Stimulated activated CD8-positive, alpha-beta memory T cell treated with anti-CD3 and anti-CD28 coated beads, Interleukin-2, amount 100 ng/mL, for 48 hours (primary cell): Measurements from ENCODE around the gene FXYD6.
"Not testable (repeated sequence)": the region's sequence is repeated elsewhere in the genome, so short reads cannot be mapped to it uniquely, and the experiment has no call there.

Experiments used
- DNase-seq, 2 donors: peaks; one replicate each; pipeline ENCODE4 v3.0.0-alpha.2; 2020; ENCODE audit warnings: low read depth in 2 of 2

The FXYD6 gene

GRCh38 chr11:117869604-117870003 is 6.9 kb downstream of the FXYD6 start:
- no peak for DNase-seq

DNA sequence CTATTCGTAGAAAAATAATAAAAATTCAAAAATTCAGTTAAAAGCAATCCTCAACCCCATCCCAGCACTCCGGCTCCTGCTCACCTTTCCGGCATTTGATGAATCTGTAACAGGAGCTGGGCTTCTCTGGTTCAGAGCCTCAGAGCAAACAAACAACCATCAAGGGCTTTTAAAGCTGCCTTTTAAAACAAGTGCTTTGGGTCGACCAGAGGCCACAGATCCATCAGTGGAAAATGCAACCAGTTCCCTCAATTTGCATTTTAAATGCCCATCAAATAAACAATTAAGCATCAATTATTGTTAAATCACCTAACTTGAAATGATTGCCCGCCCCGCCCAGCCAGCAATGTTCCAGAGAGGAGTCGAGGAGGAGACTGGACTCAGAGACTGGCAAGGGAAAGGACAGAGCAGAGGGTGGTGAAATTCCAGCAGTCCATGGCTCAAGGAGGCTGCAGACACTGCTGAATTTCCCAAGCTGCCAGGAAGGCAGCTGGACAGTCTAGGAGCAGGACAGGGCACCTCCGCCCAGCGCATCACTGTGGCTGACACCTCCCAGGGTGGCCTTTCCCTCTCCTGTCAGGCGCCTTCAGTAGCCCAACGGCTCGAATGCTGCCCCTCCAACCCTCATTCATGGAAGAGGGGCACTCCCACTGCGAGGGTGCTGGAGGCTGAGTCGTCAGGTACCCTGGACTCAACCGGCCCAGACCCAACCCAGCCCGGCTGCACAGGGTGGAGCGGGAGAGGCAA is 7.5 kb downstream of the FXYD6 start:
- DNase-seq, result no peak

- no peak for DNase-seq
Observed at GRCh38 chr11:117868088-117868487, 8.4 kb downstream of the FXYD6 start.

DNA sequence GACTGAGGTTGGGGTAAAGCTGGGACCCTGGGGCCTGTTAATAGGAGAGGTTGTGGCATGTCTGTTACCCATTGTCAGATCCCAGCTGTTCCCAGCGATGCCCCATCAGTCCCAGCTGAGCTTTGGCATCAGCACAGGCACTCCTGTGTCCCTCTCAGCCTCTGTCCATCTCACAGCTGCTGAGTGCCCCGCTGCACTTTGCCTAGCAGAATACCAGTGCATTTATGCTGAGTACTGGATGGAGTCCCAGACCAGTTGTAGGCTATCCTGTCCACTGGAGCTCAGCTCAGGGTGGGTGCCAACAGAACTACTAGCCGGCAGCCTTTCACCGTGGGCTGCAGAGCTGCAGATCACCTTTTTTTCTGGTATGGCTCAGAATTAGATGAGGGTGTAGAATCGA is 9.9 kb downstream of the FXYD6 start:
- DNase-seq, result no peak

DNA sequence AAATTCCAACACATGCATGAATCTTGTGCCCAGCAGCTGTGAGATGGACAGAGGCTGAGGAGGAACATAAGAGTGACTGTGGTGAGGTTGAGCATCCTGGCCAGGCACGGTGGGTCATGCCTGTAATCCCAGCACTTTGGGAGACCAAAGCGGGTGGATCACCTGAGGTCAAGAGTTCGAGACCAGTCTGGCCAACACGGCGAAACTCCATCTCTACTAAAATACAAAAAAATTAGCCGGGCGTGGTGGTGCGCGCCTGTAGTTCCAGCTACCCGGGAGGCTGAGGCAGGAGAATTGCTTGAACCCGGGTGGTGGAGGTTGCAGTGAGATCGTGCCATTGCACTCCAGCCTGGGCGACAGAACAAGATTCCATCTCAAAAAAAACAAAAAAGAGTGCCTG is 10.9 kb downstream of the FXYD6 start:
- DNase-seq, result not testable (repeated sequence)

DNA sequence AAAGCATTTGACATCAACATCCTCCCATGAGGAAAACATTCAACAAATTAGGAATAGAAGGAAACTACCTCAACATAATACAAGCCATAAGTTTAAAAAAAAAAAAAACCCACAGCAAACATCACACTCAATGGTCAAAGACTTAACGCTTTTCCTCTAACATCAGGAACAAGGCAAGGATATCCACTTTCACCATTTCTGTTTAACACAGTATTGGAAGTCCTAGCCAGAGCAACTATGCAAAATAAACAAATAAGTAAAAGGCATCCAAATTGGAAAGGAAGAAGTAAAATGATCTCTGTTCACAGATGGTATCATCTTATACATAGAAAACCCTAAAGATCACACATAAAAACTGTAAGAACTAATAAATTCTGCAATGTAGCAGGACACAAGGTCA is 13.1 kb downstream of the FXYD6 start:
- DNase-seq, result no peak

- no peak for DNase-seq
Observed at GRCh38 chr11:117862753-117863152, 13.7 kb downstream of the FXYD6 start.

DNA sequence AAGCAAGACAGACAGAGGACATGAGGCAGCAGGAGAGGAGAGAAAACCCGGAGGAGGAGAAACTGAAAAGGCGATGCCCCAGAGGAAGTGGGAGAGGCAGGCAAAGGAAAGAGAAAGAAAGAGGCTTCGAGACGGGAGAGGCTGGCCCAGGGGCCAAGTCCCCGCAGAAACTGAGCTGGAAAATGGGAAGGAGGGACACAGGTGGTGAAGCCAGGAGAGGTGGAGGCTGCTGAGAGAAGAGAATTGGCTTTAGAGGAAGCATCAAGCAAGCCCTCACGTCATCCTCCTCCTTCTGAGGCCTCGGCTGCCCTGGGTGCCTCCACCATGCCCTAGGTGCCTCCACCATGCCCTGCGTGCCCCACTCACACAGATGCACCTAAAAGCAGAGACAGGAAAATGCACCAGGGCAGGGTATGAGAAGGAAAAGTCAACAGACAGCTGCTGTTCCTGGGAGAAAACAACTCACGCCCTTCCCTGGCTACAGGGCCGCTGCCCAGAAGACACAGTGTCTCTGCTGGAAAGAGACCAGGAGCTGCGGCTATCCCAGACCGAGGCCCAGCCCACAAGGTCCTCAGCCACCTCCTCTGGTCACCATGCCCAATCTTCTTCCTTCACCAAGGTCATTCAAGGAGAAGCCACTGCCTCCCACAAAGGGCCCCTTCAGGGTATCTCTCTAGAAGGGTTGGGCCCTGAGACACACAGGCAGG is 14.3 kb downstream of the FXYD6 start:
- no peak for DNase-seq

GRCh38 chr11:117861151-117862018 is 15.1 kb downstream of the FXYD6 start:
- DNase-seq, result no peak

GRCh38 chr11:117860139-117860538 is 16.3 kb downstream of the FXYD6 start:
- DNase-seq, result no peak

- DNase-seq, result no peak
Observed at GRCh38 chr11:117859488-117860112, 16.9 kb downstream of the FXYD6 start.

DNA sequence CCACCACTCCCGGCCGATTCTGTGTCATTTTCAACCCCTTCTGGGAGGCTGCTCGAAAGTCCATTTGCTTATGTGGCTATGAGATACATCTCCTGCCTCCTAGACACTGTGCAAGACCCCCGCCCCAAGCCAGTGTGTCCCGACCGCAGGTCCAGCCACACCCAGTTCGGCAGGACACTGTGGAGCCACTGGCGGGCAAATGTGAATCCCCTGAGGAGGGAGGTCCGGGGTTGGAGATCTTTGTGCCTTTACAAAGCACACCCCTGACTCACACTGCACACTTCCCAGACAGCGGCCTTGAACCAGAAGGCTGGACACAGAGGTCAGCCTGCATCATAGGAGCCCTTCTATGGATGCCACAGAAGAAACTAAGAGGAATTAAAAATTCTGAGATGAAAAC is 17.4 kb downstream of the FXYD6 start:
- no peak for DNase-seq

DNA sequence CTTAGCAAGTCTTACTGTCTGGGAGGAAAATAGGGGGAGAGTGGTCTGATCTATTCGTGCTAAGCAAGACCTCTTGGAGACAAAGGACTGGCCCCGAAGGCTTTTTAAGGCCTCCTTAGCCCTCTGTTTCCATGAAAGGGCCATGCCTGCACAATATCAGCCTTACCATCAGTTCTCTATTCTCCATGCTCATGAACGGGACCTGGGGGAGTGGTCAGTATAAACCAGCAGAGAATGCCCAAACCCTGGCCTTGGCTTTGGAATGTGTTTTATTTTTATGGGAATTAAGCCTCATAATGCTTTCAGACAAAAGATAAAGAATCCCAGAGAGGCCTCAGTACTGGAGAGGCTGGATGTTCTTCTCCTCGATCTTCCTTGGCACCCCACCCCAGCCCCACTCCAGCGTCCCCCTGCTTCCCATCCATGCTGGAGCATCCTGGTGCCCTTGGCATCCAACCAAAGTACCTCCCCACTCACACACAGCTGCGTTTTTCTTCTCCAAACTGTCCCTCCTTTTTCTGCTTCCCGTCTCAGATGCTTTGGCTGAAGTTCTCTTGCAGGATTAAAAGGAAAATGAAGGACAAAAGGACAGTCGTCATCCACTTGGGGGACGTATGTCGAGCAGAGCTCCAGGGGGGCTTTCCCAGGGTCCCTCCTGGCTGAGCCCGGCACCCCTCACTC is 18.6 kb downstream of the FXYD6 start:
- no peak for DNase-seq

DNA sequence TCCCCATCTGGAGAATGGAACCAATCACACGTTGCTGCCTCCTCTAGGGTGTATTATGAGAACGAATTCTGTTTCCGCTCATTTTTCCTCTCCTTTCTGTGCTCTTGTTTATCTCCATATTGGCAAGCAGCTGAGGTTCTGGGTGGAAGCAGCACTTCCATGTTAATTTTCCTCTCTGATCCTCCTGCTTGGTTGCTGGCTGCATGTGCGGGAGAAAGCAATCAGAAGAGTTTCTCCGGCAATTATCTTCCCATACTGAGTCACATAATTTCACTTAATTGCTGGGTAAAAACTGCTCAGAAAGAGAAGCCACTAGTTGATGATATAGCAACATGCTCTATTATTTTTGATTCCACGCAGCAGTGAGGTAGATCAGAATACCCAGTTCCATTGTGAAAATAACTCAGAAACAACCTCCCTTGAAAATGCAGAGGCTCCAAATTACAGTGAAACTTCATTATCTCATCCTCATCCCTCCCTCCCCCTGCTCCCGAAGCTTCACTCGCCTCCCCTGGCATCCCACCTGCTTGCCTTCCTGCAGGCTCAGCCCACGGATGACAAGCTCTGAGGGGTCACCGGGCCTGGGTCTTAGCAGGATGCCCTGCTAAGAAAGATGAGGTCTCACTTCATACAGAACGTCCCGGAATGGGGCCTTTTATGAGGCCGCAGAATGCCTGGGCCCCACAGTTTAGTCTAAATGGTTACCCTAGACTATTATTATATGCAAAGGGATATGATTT is 20.4 kb downstream of the FXYD6 start:
- DNase-seq, result no peak

DNA sequence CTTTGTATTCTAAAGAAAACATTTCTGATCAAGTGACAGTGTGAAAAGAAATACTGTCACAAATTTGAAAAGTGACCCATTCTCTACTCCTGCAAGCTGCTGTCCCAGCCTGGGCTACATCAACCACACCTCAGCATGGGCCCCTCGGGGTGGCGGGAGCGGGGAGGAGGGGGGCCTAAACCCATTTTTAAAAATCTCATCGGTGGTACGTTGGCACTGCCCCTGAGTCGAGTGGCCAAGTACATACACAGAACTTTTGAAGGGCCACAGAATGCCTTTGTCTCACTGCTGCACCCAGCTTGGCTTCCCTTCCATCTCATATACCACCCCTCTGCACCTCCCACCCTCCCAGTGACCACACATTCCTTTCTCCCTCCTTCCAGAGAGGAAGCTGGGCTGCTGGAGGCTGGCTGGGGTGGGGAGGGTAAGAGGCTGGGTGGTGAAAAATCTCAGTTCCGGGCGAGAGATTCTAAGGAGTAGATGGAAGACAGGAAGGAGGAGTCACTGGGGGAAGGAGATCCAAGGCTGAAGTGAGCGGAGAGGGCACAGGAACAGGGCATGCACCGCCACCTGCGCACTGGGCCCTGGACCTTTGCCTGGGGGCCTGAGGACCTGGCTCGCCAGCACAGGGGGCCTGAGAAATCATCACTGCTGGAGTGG is 21.1 kb downstream of the FXYD6 start:
- no peak for DNase-seq

DNA sequence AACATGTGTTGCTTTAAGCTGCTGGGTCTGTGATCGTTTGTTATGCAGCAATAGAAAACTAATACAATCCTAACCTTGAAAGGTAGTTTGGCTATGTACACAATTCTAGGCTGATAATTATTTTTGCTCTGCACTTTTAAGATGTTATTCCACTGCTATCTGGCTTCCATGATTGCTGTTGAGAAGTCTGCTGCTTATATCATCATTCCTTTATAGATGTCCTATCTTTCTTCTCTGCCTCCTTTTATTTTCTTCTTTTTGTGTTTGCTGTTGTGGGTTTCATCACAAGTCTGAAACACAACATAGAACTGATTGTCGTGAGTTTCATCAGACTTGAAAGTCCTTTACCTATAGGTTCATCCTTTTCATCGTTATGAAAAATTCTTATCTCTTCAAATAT is 24.1 kb downstream of the FXYD6 start:
- no peak for DNase-seq

GRCh38 chr11:117851852-117852251 is 24.6 kb downstream of the FXYD6 start:
- no peak for DNase-seq

- no peak for DNase-seq
Observed at GRCh38 chr11:117851106-117851505, 25.4 kb downstream of the FXYD6 start.

- no peak for DNase-seq
Observed at GRCh38 chr11:117849781-117850414, 26.6 kb downstream of the FXYD6 start.
